ACHN (cell line): ENCODE results near the gene ADISSP.

Source experiments
- DNase-seq: peaks from one replicate; pipeline ENCODE4 v3.0.0-alpha.2; 2015
- in situ Hi-C: cut with HindIII; loops from 2 replicates; pipeline ENCODE4 v1.10.0; 2017; ENCODE audit warnings: low sequenced_read_pairs, low pct_ligation_motif_present, low pct_unique_long_range_greater_than_20kb

The ADISSP gene

GRCh38 chr20:3767427-3768341 lies at the start of gene ADISSP:
ADISSP (minus strand) TSS chr20:3767753; CDS start chr20:3760100, 7,653 bp downstream.
- peak; percentile 96 for DNase-seq
- in situ Hi-C loops = no loop called here

- in situ Hi-C loops = no loop called here
- no peak for DNase-seq
Measured at GRCh38 chr20:3815703-3816315, 48.3 kb upstream of the ADISSP start.

- in situ Hi-C loops = no loop called here
- no peak for DNase-seq
Measured at GRCh38 chr20:3814928-3815495, 47.5 kb upstream of the ADISSP start.

- DNase-seq = no peak
- in situ Hi-C loops = no loop called here
Measured at GRCh38 chr20:3813848-3814581, 46.5 kb upstream of the ADISSP start.

- in situ Hi-C loops = no loop called here
- DNase-seq = no peak
Measured at GRCh38 chr20:3812975-3813847, 45.7 kb upstream of the ADISSP start.

GRCh38 chr20:3812259-3812681 lies 44.7 kb upstream of the ADISSP start:
- DNase-seq = no peak
- in situ Hi-C loops = no loop called here

- peak; percentile 96 for DNase-seq
- in situ Hi-C loops = no loop called here
Measured at GRCh38 chr20:3811467-3812258, 44.1 kb upstream of the ADISSP start.

- in situ Hi-C loops = no loop called here
- DNase-seq = no peak
Measured at GRCh38 chr20:3808544-3808943, 41.0 kb upstream of the ADISSP start.

- DNase-seq = no peak
- in situ Hi-C loops = no loop called here
Measured at GRCh38 chr20:3804781-3805180, 37.2 kb upstream of the ADISSP start.

- in situ Hi-C loops = no loop called here
- DNase-seq = no peak
Measured at GRCh38 chr20:3804254-3804751, 36.8 kb upstream of the ADISSP start.

GRCh38 chr20:3803854-3804253 lies 36.3 kb upstream of the ADISSP start:
- in situ Hi-C loops = no loop called here
- DNase-seq = no peak

GRCh38 chr20:3803289-3803688 lies 35.7 kb upstream of the ADISSP start:
- in situ Hi-C loops = no loop called here

GRCh38 chr20:3802524-3803239 lies 35.1 kb upstream of the ADISSP start:
- in situ Hi-C loops = no loop called here
- DNase-seq = no peak

More at GRCh38 chr20:3803289-3803688, 35.7 kb upstream of the ADISSP start:
- DNase-seq = no peak

- in situ Hi-C loops = no loop called here
- DNase-seq = no peak
Measured at GRCh38 chr20:3801846-3802245, 34.3 kb upstream of the ADISSP start.

GRCh38 chr20:3801299-3801698 lies 33.7 kb upstream of the ADISSP start:
- in situ Hi-C loops = no loop called here
- no peak for DNase-seq

GRCh38 chr20:3800878-3801260 lies 33.3 kb upstream of the ADISSP start:
- no peak for DNase-seq
- in situ Hi-C loops = no loop called here
